ENCODE results near the gene ANKFY1. TPM values are rescaled to one million over a fixed set of nuclear protein-coding genes. Genes with fewer than 3 reads are reported as not detected.
A peak's percentile ranks its signal among the peaks of the same experiment; 100 is the strongest.

Gene ANKFY1, protein sequence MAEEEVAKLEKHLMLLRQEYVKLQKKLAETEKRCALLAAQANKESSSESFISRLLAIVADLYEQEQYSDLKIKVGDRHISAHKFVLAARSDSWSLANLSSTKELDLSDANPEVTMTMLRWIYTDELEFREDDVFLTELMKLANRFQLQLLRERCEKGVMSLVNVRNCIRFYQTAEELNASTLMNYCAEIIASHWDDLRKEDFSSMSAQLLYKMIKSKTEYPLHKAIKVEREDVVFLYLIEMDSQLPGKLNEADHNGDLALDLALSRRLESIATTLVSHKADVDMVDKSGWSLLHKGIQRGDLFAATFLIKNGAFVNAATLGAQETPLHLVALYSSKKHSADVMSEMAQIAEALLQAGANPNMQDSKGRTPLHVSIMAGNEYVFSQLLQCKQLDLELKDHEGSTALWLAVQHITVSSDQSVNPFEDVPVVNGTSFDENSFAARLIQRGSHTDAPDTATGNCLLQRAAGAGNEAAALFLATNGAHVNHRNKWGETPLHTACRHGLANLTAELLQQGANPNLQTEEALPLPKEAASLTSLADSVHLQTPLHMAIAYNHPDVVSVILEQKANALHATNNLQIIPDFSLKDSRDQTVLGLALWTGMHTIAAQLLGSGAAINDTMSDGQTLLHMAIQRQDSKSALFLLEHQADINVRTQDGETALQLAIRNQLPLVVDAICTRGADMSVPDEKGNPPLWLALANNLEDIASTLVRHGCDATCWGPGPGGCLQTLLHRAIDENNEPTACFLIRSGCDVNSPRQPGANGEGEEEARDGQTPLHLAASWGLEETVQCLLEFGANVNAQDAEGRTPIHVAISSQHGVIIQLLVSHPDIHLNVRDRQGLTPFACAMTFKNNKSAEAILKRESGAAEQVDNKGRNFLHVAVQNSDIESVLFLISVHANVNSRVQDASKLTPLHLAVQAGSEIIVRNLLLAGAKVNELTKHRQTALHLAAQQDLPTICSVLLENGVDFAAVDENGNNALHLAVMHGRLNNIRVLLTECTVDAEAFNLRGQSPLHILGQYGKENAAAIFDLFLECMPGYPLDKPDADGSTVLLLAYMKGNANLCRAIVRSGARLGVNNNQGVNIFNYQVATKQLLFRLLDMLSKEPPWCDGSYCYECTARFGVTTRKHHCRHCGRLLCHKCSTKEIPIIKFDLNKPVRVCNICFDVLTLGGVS
- polyA plus RNA-seq (2012; ENCODE audit: low read depth, missing spikeins), result 9.6 TPM

- peak; percentile 97 for FAIRE-seq
- no peak for TF ChIP-seq PAX5 (IDR thresholded peaks at IDR 0.05; ENCODE audit: insufficient read depth, low read length, severe bottlenecking)
- peak; percentile 86 for TF ChIP-seq POLR2A (IDR thresholded peaks at IDR 0.05; ENCODE audit: low read depth, low read length)
- peak; percentile 83; the same call in 1 of the 2 replicates for TF ChIP-seq TAF1 (IDR thresholded peaks at IDR 0.05; ENCODE audit: low read depth, low read length)
- TF ChIP-seq POU2F2 (IDR thresholded peaks at IDR 0.05; ENCODE audit: low read depth, low read length), result no peak; the same call in 1 of the 2 replicates
- peak; percentile 76 for TF ChIP-seq POLR2AphosphoS5 (IDR thresholded peaks at IDR 0.05; ENCODE audit: low read depth, low read length)
- TF ChIP-seq SPI1 (IDR thresholded peaks at IDR 0.05; ENCODE audit: low read depth, low read length), result no peak
- DNase-seq (ENCODE audit: insufficient read length, low spot score), result peak; percentile 95
These were observed at the start of gene ANKFY1 for GRCh38 chr17:4263282-4264215. ANKFY1 (minus strand) TSS chr17:4263979; CDS start chr17:4263941, 38 bp downstream.

DNA sequence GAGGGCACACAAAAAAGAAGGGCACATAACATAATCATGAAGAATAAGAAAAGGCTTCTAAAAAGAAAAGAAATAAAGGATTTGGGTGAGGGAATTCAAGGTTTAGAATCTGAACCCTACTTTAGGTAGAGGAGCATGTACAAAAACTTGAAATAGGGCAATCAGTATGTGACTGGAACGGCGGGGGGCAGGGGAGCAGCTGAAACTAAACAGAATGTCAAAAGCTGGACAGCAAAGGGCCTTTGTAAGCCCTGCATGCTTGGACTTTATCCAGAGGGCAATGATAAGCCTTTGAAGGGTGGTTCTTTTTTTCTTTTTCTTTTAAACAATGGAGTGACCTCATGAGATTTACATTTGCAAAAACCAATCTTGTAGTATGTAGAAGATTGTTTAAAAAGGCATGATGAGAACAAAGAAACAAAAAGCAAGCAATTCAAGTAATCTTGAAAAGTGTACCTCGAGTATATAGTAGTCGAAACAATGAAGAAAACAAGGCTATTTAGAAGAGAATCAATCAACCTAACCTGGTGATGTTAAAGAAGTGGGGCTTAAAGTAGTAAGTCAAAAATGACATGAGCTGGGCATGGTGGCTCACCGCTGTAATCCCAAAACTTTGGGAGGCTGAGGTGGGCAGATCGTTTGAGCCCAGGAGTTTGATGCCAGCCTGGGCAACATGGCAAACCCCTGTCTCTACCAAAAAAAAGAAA, 46.7 kb upstream of the ANKFY1 start:
- FAIRE-seq (no peak), DNase-seq (ENCODE audit: insufficient read length, low spot score) (no peak)
- TF ChIP-seq PAX5 (IDR thresholded peaks at IDR 0.05; ENCODE audit: insufficient read depth, low read length, severe bottlenecking) (no peak), SPI1 (IDR thresholded peaks at IDR 0.05; ENCODE audit: low read depth, low read length) (no peak), POLR2AphosphoS5 (IDR thresholded peaks at IDR 0.05; ENCODE audit: low read depth, low read length) (no peak), POLR2A (IDR thresholded peaks at IDR 0.05; ENCODE audit: low read depth, low read length) (no peak), POU2F2 (IDR thresholded peaks at IDR 0.05; ENCODE audit: low read depth, low read length) (no peak), TAF1 (IDR thresholded peaks at IDR 0.05; ENCODE audit: low read depth, low read length) (no peak)

DNA sequence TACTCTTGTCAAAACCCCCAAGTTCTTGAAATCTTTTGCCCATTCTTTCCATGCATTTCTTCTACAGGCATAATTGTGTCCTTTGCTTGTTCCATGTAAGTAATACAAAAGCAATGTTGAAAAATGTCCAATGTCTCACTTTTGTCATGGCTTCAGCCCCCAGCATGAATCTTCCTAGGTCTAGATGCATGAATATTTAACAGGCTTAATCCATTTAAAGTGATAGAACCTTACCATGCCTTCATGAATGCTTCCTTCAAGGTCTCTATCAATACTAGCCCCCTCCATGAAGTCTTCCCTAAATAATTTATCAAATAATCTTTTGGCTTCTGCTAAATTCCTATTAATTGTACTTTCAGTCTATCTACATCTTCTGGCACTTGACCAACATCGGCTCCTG, 46.1 kb upstream of the ANKFY1 start:
- no peak for FAIRE-seq
- TF ChIP-seq POU2F2 (IDR thresholded peaks at IDR 0.05; ENCODE audit: low read depth, low read length) (no peak), PAX5 (IDR thresholded peaks at IDR 0.05; ENCODE audit: insufficient read depth, low read length, severe bottlenecking) (no peak)
- no peak for DNase-seq (ENCODE audit: insufficient read length, low spot score)

DNA sequence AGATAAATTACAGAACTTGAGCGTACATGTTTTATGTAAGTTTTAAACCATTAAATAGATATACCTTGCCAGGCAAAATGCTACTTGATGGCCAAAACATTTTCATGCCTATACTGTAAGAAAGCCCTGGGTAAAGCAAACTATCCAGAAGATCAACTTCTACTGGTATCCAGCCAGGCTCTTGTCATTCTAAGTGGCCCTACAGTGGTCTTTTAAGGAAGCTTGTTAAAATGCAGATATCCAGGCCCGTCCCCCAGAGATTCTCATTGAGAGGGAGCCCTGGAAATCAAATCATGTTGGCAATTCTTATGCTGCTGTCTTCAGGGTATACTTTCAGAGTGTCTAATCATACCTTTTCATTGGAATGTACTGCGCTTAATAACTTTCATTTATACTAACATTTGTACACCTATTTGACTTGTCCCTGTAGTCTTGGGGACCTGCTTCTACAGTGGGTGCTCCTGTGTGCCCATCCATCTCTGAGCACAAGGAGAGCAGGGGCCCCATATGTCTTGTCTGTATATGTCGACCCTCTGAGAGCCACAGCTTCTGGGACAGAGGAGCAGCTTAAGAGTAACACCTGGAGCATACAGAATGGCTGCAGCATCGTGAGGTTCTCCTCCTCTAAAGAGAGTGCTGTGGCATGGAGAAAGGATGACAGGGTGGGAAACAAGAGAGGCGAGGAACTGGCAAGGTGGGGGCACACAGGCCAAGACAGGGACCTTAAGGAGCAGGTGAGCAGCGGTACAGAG, 43.6 kb upstream of the ANKFY1 start:
- no peak for FAIRE-seq
- TF ChIP-seq TAF1 (IDR thresholded peaks at IDR 0.05; ENCODE audit: low read depth, low read length) (no peak), PAX5 (IDR thresholded peaks at IDR 0.05; ENCODE audit: insufficient read depth, low read length, severe bottlenecking) (no peak), POU2F2 (IDR thresholded peaks at IDR 0.05; ENCODE audit: low read depth, low read length) (no peak), SPI1 (IDR thresholded peaks at IDR 0.05; ENCODE audit: low read depth, low read length) (no peak), POLR2AphosphoS5 (IDR thresholded peaks at IDR 0.05; ENCODE audit: low read depth, low read length) (no peak), POLR2A (IDR thresholded peaks at IDR 0.05; ENCODE audit: low read depth, low read length) (no peak)
- no peak for DNase-seq (ENCODE audit: insufficient read length, low spot score)

GRCh38 chr17:4305224-4305623, 41.4 kb upstream of the ANKFY1 start:
- FAIRE-seq (no peak), DNase-seq (ENCODE audit: insufficient read length, low spot score) (no peak)
- TF ChIP-seq TAF1 (IDR thresholded peaks at IDR 0.05; ENCODE audit: low read depth, low read length), result no peak
- no peak for TF ChIP-seq SPI1 (IDR thresholded peaks at IDR 0.05; ENCODE audit: low read depth, low read length)
- no peak for TF ChIP-seq POLR2AphosphoS5 (IDR thresholded peaks at IDR 0.05; ENCODE audit: low read depth, low read length)
- TF ChIP-seq POLR2A (IDR thresholded peaks at IDR 0.05; ENCODE audit: low read depth, low read length), result no peak
- no peak for TF ChIP-seq POU2F2 (IDR thresholded peaks at IDR 0.05; ENCODE audit: low read depth, low read length)
- TF ChIP-seq PAX5 (IDR thresholded peaks at IDR 0.05; ENCODE audit: insufficient read depth, low read length, severe bottlenecking), result no peak

- DNase-seq (ENCODE audit: insufficient read length, low spot score) (no peak), FAIRE-seq (peak; percentile 45)
- TF ChIP-seq TAF1 (IDR thresholded peaks at IDR 0.05; ENCODE audit: low read depth, low read length), result no peak
These were observed 40.7 kb upstream of the ANKFY1 start for GRCh38 chr17:4304417-4305027.

- no peak for TF ChIP-seq POLR2AphosphoS5 (IDR thresholded peaks at IDR 0.05; ENCODE audit: low read depth, low read length)
- no peak for TF ChIP-seq POLR2A (IDR thresholded peaks at IDR 0.05; ENCODE audit: low read depth, low read length)
- TF ChIP-seq TAF1 (IDR thresholded peaks at IDR 0.05; ENCODE audit: low read depth, low read length), result no peak
- no peak for TF ChIP-seq POU2F2 (IDR thresholded peaks at IDR 0.05; ENCODE audit: low read depth, low read length)
- no peak for TF ChIP-seq SPI1 (IDR thresholded peaks at IDR 0.05; ENCODE audit: low read depth, low read length)
- TF ChIP-seq PAX5 (IDR thresholded peaks at IDR 0.05; ENCODE audit: insufficient read depth, low read length, severe bottlenecking), result no peak
- FAIRE-seq (peak; percentile 20), DNase-seq (ENCODE audit: insufficient read length, low spot score) (no peak)
These were observed 37.3 kb upstream of the ANKFY1 start for GRCh38 chr17:4301066-4301465.
